Thymus (tissue), 11 donors: Measurements from ENCODE around the gene IGF1R. TPM values are rescaled to one million over a fixed set of nuclear protein-coding genes. Genes with fewer than 3 reads are reported as not detected.

ENCODE experiments used
- DNase-seq, 9 donors: peaks; one replicate each; pipeline ENCODE4 v3.0.0-alpha.2; 2013; ENCODE audit warnings: low spot score in 9 of 9, low read depth in 6 of 9, missing footprints in 1 of 9
- H3K27ac ChIP-seq, 2 donors: one replicate each; pipeline ENCODE4 v1.5.1; 2013; ENCODE audit warnings: control low read depth in 1 of 2, low read depth in 1 of 2, low read length in 1 of 2, mild to moderate bottlenecking in 1 of 2, moderate library complexity in 1 of 2
- H3K27me3 ChIP-seq, 2 donors: one replicate each; pipeline ENCODE4 v1.5.1; 2013; ENCODE audit warnings: low read length in 1 of 2; ENCODE audit not compliant: control insufficient read depth in 2 of 2, insufficient read depth in 1 of 2
- H3K36me3 ChIP-seq, 2 donors: one replicate each; pipeline ENCODE4 v1.5.1; 2013; ENCODE audit warnings: low read length in 1 of 2, mild to moderate bottlenecking in 1 of 2, moderate library complexity in 1 of 2; ENCODE audit not compliant: control insufficient read depth in 2 of 2, insufficient read depth in 2 of 2
- H3K4me1 ChIP-seq, 2 donors: one replicate each; pipeline ENCODE4 v1.5.1; 2013; ENCODE audit warnings: low read length in 2 of 2; ENCODE audit not compliant: control insufficient read depth in 2 of 2, insufficient read depth in 2 of 2
- H3K4me3 ChIP-seq, 2 donors: one replicate each; pipeline ENCODE4 v1.5.1; 2013; ENCODE audit warnings: low read length in 2 of 2, control low read depth in 1 of 2, mild to moderate bottlenecking in 1 of 2
- H3K9me3 ChIP-seq, 2 donors: one replicate each; pipeline ENCODE4 v1.5.1; 2013; ENCODE audit warnings: low read length in 1 of 2, mild to moderate bottlenecking in 1 of 2; ENCODE audit not compliant: control insufficient read depth in 2 of 2, insufficient read depth in 1 of 2
- WGBS: extraction: QIAGEN DNeasy Blood & Tissue Kit; methylation state at CpG from one replicate; pipeline ENCODE4 v1.1.7; 2013; 5-methylcytosine and 5-hydroxymethylcytosine counted together
- polyA plus RNA-seq: library from polyadenylated mRNA; stranded (reverse); fragments of 200-250 nt; gene quantifications from one replicate; pipeline ENCODE4 v1.2.3, GENCODE V29; 2013
- total RNA-seq: library from RNA; stranded (reverse); fragments of 120-200 nt; gene quantifications from one replicate; pipeline ENCODE4 v1.2.4, GENCODE V29; 2013
- donor health status: healthy.

IGF1R gene
- total and polyA plus RNA-seq, 2 donors = 10.0 to 11.0 TPM

- H3K36me3 ChIP-seq = no peaks in the 10 kb centered on the region
- H3K27ac ChIP-seq = no peak overlapping the region
- no peak overlapping the region for H3K4me3 ChIP-seq
- no peak for DNase-seq
- peaks cover 0 to 9% of the 10 kb centered on the region in 2 donors for H3K9me3 ChIP-seq
- H3K4me1 ChIP-seq = no peaks in the 10 kb centered on the region
- 95% methylated on average over 4 of the region's 4 CpGs for WGBS
- H3K27me3 ChIP-seq = no peaks in the 10 kb centered on the region
Observed at GRCh38 chr15:98835876-98836275, 187.5 kb downstream of the IGF1R start.

- H3K36me3 ChIP-seq = no peaks in the 10 kb centered on the region
- no peak for DNase-seq
- no peak overlapping the region for H3K27ac ChIP-seq
- WGBS = 96% methylated on average over 5 of the region's 5 CpGs
- no peak overlapping the region for H3K4me3 ChIP-seq
- H3K9me3 ChIP-seq = no peaks in the 10 kb centered on the region
- H3K27me3 ChIP-seq = no peaks in the 10 kb centered on the region
- H3K4me1 ChIP-seq = peaks cover 0 to 5% of the 10 kb centered on the region in 2 donors
Observed at GRCh38 chr15:98838387-98839259, 190.3 kb downstream of the IGF1R start.

- Histone ChIP-seq H3K9me3 (no peaks in the 10 kb centered on the region), H3K4me1 (peaks cover 0 to 9% of the 10 kb centered on the region in 2 donors), H3K36me3 (no peaks in the 10 kb centered on the region), H3K4me3 (no peak overlapping the region), H3K27ac (no peak overlapping the region), H3K27me3 (no peaks in the 10 kb centered on the region)
- no peak for DNase-seq
- 95% methylated on average over 5 of the region's 5 CpGs for WGBS
Observed at GRCh38 chr15:98840053-98840452, 191.7 kb downstream of the IGF1R start.

- H3K4me3 ChIP-seq = no peak overlapping the region
- H3K4me1 ChIP-seq = peaks cover 0 to 10% of the 10 kb centered on the region in 2 donors
- no peak for DNase-seq
- no peaks in the 10 kb centered on the region for H3K9me3 ChIP-seq
- no peaks in the 10 kb centered on the region for H3K36me3 ChIP-seq
- H3K27me3 ChIP-seq = no peaks in the 10 kb centered on the region
- WGBS = 96% methylated on average over 4 of the region's 4 CpGs
- no peak overlapping the region for H3K27ac ChIP-seq
Observed at GRCh38 chr15:98841419-98841970, 193.2 kb downstream of the IGF1R start.

- no peaks in the 10 kb centered on the region for H3K36me3 ChIP-seq
- H3K9me3 ChIP-seq = no peaks in the 10 kb centered on the region
- WGBS = 94% methylated on average over 6 of the region's 6 CpGs
- peaks cover 0 to 10% of the 10 kb centered on the region in 2 donors for H3K4me1 ChIP-seq
- no peaks in the 10 kb centered on the region for H3K27me3 ChIP-seq
- H3K4me3 ChIP-seq = no peak overlapping the region
- DNase-seq = no peak
- no peak overlapping the region for H3K27ac ChIP-seq
Observed at GRCh38 chr15:98842192-98842972, 194.0 kb downstream of the IGF1R start.

- Histone ChIP-seq H3K36me3 (no peaks in the 10 kb centered on the region), H3K9me3 (no peaks in the 10 kb centered on the region), H3K4me3 (no peak overlapping the region), H3K4me1 (peaks cover 0 to 10% of the 10 kb centered on the region in 2 donors), H3K27me3 (no peaks in the 10 kb centered on the region), H3K27ac (no peak overlapping the region)
- DNase-seq = no peak
- 88% methylated on average over 4 of the region's 4 CpGs for WGBS
Observed at GRCh38 chr15:98842973-98843285, 194.6 kb downstream of the IGF1R start.

- 98% methylated on average over 4 of the region's 4 CpGs for WGBS
- H3K4me3 ChIP-seq = no peak overlapping the region
Observed at GRCh38 chr15:98843844-98844243, 195.5 kb downstream of the IGF1R start.

GRCh38 chr15:98844261-98844660 is 195.9 kb downstream of the IGF1R start:
- Histone ChIP-seq H3K27me3 (no peaks in the 10 kb centered on the region), H3K4me1 (peaks cover 0 to 10% of the 10 kb centered on the region in 2 donors), H3K36me3 (no peaks in the 10 kb centered on the region), H3K27ac (no peak overlapping the region), H3K4me3 (no peak overlapping the region), H3K9me3 (no peaks in the 10 kb centered on the region)
- DNase-seq = no peak
- WGBS = 93% methylated on average over 3 of the region's 3 CpGs

More at GRCh38 chr15:98843844-98844243, 195.5 kb downstream of the IGF1R start:
- H3K4me1 ChIP-seq = peaks cover 0 to 10% of the 10 kb centered on the region in 2 donors
- H3K9me3 ChIP-seq = no peaks in the 10 kb centered on the region
- H3K27ac ChIP-seq = no peak overlapping the region
- H3K27me3 ChIP-seq = no peaks in the 10 kb centered on the region
- no peak for DNase-seq
- H3K36me3 ChIP-seq = no peaks in the 10 kb centered on the region
